OCI-LY7 (cell line): ENCODE measurements around the gene TAMALIN. TPM values are rescaled to one million over a fixed set of nuclear protein-coding genes. Genes with fewer than 3 reads are reported as not detected.

ENCODE experiments used
- BruUV-seq: library from RNA; stranded (reverse); fragments of 400-500 nt; replicated peaks from 2 replicates; lab custom pipeline; 2021; lab: Mats Ljungman, UMichigan
- CTCF ChIA-PET: fragments of 300-600 bp; sonication (Branson Sonifier 250); formaldehyde crosslinking; loops from one replicate; lab custom pipeline; 2022; ENCODE audit warnings: antibody characterized with exemption; ENCODE audit not compliant: unreplicated experiment; lab: Charles Lee
- POLR2A ChIA-PET: fragments of 300-600 bp; sonication (Branson Sonifier 250); formaldehyde crosslinking; loops from one replicate; lab custom pipeline; 2022; ENCODE audit warnings: antibody characterized with exemption; lab: Charles Lee
- DNase-seq: peaks from one replicate; pipeline ENCODE4 v3.0.0-alpha.2; 2015; ENCODE audit warnings: low spot score
- H2AFZ ChIP-seq: fragments of 200-600 bp; sonication (generic), shearing (Covaris generic); 2 replicates; pipeline ENCODE4 v1.6.1; 2014; ENCODE audit warnings: mild to moderate bottlenecking, antibody characterized with exemption, low read length, moderate library complexity
- H3K27ac ChIP-seq: fragments of 200-600 bp; sonication (generic); 2 replicates; pipeline ENCODE4 v1.5.1; 2014; ENCODE audit warnings: mixed run types, low read depth, mild to moderate bottlenecking, moderate library complexity, low read length, inconsistent platforms; ENCODE audit not compliant: poor library complexity, severe bottlenecking
- H3K36me3 ChIP-seq: fragments of 200-600 bp; sonication (generic); 2 replicates; pipeline ENCODE4 v1.6.1; 2014; ENCODE audit warnings: mild to moderate bottlenecking, antibody characterized with exemption, low read length, moderate library complexity, mixed read lengths; ENCODE audit not compliant: insufficient read depth
- H3K4me1 ChIP-seq: fragments of 200-600 bp; sonication (generic); 2 replicates; pipeline ENCODE4 v1.5.1; 2014; ENCODE audit warnings: mild to moderate bottlenecking, low read length; ENCODE audit not compliant: insufficient read depth, poor library complexity, severe bottlenecking
- H3K4me2 ChIP-seq: fragments of 200-600 bp; sonication (generic); 2 replicates; pipeline ENCODE4 v1.6.1; 2014; ENCODE audit warnings: mild to moderate bottlenecking, low read length
- H3K4me3 ChIP-seq: fragments of 200-600 bp; sonication (generic); 2 replicates; pipeline ENCODE4 v1.5.1; 2014; ENCODE audit warnings: mild to moderate bottlenecking, low read depth, low read length; ENCODE audit not compliant: poor library complexity, severe bottlenecking
- H3K79me2 ChIP-seq: fragments of 200-600 bp; sonication (generic); 2 replicates; pipeline ENCODE4 v1.6.1; 2016; ENCODE audit warnings: low read depth, mild to moderate bottlenecking, low read length, moderate library complexity, mixed read lengths; ENCODE audit not compliant: insufficient read depth
- H3K9me2 ChIP-seq: fragments of 200-600 bp; sonication (generic); 2 replicates; pipeline ENCODE4 v1.6.1; 2016; ENCODE audit warnings: mild to moderate bottlenecking, low read length, mixed read lengths; ENCODE audit not compliant: insufficient read depth
- H3K9me3 ChIP-seq: fragments of 200-600 bp; sonication (generic); 2 replicates; pipeline ENCODE4 v1.6.1; 2014; ENCODE audit warnings: mild to moderate bottlenecking, mixed run types, low read length, mixed read lengths
- H4K20me1 ChIP-seq: fragments of 200-600 bp; sonication (generic); 2 replicates; pipeline ENCODE4 v1.6.1; 2014; ENCODE audit warnings: mild to moderate bottlenecking, antibody characterized with exemption, low read length, moderate library complexity, mixed read lengths; ENCODE audit not compliant: insufficient read depth
- CTCF ChIP-seq: fragments of 200-600 bp; sonication (generic); conservative IDR thresholded peaks from 2 replicates; pipeline ENCODE4 v1.5.1; 2014; ENCODE audit warnings: mild to moderate bottlenecking, antibody characterized with exemption, low read length, moderate library complexity, mixed read lengths
- EZH2phosphoT487 ChIP-seq: fragments of 200-600 bp; sonication (generic); IDR thresholded peaks from 2 replicates; pipeline ENCODE4 v1.6.1; 2018; ENCODE audit warnings: low read depth, borderline replicate concordance, mild to moderate bottlenecking, mixed run types, antibody characterized with exemption, low read length, moderate library complexity, mixed read lengths
- intact Hi-C: fragments of 100-400 bp; cut with micrococcal nuclease; formaldehyde crosslinking; loops from one replicate; pipeline ENCODE4 v1.10.0; 2022; ENCODE audit not compliant: unreplicated experiment
- total RNA-seq, 2 experiments: library from RNA; depleted of rRNA in 1 of 2; stranded (reverse); fragments of >200 nt in 1 of 2; shearing (Covaris generic) in 1 of 2; gene quantifications; 2 replicates each; pipeline ENCODE4 v1.2.3, GENCODE V29; 2014 to 2022

The TAMALIN gene
- total RNA-seq, 2 experiments from 2014 or later = 0.66 to 1.3 TPM

- Histone ChIP-seq H3K27ac (no peak overlapping the region), H3K79me2 (no peaks in the 10 kb centered on the region), H4K20me1 (0 out of 2 replicates have a peak, but pooled peaks cover 9% of the 10 kb centered on the region), H3K36me3 (no peaks in the 10 kb centered on the region), H3K9me2 (no peaks in the 10 kb centered on the region), H3K4me1 (peaks cover 23% of the 10 kb centered on the region), H3K4me2 (no peak overlapping the region), H2AFZ (no peak overlapping the region), H3K4me3 (no peak overlapping the region), H3K9me3 (no peaks in the 10 kb centered on the region)
- CTCF ChIA-PET = interaction anchor here (1.6 kb wide), 1 partner anchor 11 kb away, joined by 3 read pairs; no protein-coding TSS in a partner anchor
- DNase-seq = no peak
- TF ChIP-seq CTCF (no peak), EZH2phosphoT487 (no peak)
- intact Hi-C loops = loop anchor here (10.0 kb wide), 1 partner anchor 935 kb away; the partner anchor contains the start of gene KRT8
- POLR2A ChIA-PET = no interaction called here
- no TSS peak for BruUV-seq
Observed at GRCh38 chr12:51969643-51970042, 37.1 kb upstream of the TAMALIN start.

GRCh38 chr12:51970904-51971646 is 35.7 kb upstream of the TAMALIN start:
- no TSS peak for BruUV-seq
- TF ChIP-seq EZH2phosphoT487 (no peak), CTCF (peak; percentile 91)
- Histone ChIP-seq H3K27ac (no peak overlapping the region), H3K4me3 (no peak overlapping the region), H4K20me1 (0 out of 2 replicates have a peak, but pooled peaks cover 9% of the 10 kb centered on the region), H3K9me3 (no peaks in the 10 kb centered on the region), H2AFZ (no peak overlapping the region), H3K4me1 (peaks cover 23% of the 10 kb centered on the region), H3K36me3 (no peaks in the 10 kb centered on the region), H3K9me2 (no peaks in the 10 kb centered on the region), H3K4me2 (0 out of 2 replicates have a peak overlapping the region, but pooled peaks have one; percentile 0), H3K79me2 (no peaks in the 10 kb centered on the region)
- ChIA-PET CTCF (interaction anchor here (1.2 to 1.6 kb wide), 2 partner anchors 9 to 10 kb away, joined by 3 read pairs; no protein-coding TSS in a partner anchor), POLR2A (interaction anchor here (0.6 to 1.1 kb wide), 3 partner anchors 9 to 54 kb away, joined by 3 to 7 read pairs (median 3); no protein-coding TSS in a partner anchor)
- DNase-seq = peak; percentile 47
- intact Hi-C loops = no loop called here
